Type B pancreatic cell (in vitro differentiated cells): ENCODE results near the gene WNT7B. TPM values are rescaled to one million over a fixed set of nuclear protein-coding genes. Genes with fewer than 3 reads are reported as not detected.
A peak's percentile ranks its signal among the peaks of the same experiment; 100 is the strongest.

Source experiments
- DNase-seq: peaks from one replicate; pipeline ENCODE4 v3.0.0; 2021; ENCODE audit warnings: mixed read lengths; ENCODE audit not compliant: unreplicated experiment; ENCODE audit errors: extremely low spot score
- H3K27ac Mint-ChIP-seq: 2 replicates; pipeline ENCODE4 v1.8.0; 2021; ENCODE audit warnings: mild to moderate bottlenecking, mixed read lengths
- H3K27me3 Mint-ChIP-seq: 2 replicates; pipeline ENCODE4 v1.8.0; 2021; ENCODE audit warnings: mixed read lengths
- H3K36me3 Mint-ChIP-seq: 2 replicates; pipeline ENCODE4 v1.8.0; 2021; ENCODE audit warnings: mixed read lengths
- H3K4me1 Mint-ChIP-seq: one replicate; pipeline ENCODE4 v1.8.0; 2021; ENCODE audit warnings: mixed read lengths; ENCODE audit not compliant: unreplicated experiment
- H3K4me3 Mint-ChIP-seq: 2 replicates; pipeline ENCODE4 v1.8.0; 2021; ENCODE audit warnings: mild to moderate bottlenecking, mixed read lengths
- H3K9me3 Mint-ChIP-seq: 2 replicates; pipeline ENCODE4 v1.8.0; 2021; ENCODE audit warnings: mixed read lengths
- long read RNA-seq: library from polyadenylated mRNA; unstranded; transcript quantifications from one replicate; pipeline ENCODE4 v2.0.0, GENCODE V29; 2020
- total RNA-seq: library from RNA; stranded (reverse); gene quantifications from 2 replicates; pipeline ENCODE4 v1.2.1, GENCODE V29; 2021; ENCODE audit warnings: low replicate concordance
- TF ChIP-seq, protein P1 (sequence below): fragments of 200-600 bp; sonication (generic); conservative IDR thresholded peaks from 2 replicates; pipeline ENCODE4 v1.5.0; 2021; ENCODE audit warnings: antibody characterized with exemption, mild to moderate bottlenecking

The WNT7B gene
- total RNA-seq: 14.8 and 16.4 TPM in 2 replicates
- long read RNA-seq: 0 reads

DNA sequence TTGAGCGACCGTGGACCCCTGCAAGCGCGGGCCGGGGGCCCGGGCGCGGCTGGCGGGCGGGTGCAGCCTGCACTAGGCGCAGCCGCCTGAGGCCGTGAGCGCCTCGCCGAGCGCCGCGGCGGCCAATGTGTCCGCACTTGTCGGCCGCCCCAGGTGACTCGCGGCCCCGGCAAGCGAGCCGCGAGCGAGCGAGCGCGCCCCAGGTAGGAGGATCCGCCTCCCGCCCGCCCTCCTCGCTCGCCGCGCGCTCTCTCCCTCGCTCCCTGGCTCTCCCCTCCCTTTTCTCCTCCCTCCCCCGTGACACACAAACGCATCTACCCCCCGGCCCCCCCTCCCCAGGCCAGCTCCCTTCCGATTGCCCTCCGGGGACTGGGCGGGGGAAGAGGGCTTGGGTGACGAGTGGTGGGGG, at the start of gene WNT7B:
Gene WNT7B (minus strand): TSS at position 160 of the 409 bp plus-strand sequence. CDS start 408 bp downstream, outside the sequence.
- Mint-ChIP-seq H3K9me3 (no peaks in the 10 kb centered on the region), H3K27ac (peak within 1 kb of the TSS; percentile 76), H3K4me1 (peaks cover 11% of the 10 kb centered on the region), H3K36me3 (no peaks in the 10 kb centered on the region), H3K4me3 (peak within 1 kb of the TSS; percentile 83), H3K27me3 (peaks cover 39% of the 10 kb centered on the region)
- TF ChIP-seq, protein P1, sequence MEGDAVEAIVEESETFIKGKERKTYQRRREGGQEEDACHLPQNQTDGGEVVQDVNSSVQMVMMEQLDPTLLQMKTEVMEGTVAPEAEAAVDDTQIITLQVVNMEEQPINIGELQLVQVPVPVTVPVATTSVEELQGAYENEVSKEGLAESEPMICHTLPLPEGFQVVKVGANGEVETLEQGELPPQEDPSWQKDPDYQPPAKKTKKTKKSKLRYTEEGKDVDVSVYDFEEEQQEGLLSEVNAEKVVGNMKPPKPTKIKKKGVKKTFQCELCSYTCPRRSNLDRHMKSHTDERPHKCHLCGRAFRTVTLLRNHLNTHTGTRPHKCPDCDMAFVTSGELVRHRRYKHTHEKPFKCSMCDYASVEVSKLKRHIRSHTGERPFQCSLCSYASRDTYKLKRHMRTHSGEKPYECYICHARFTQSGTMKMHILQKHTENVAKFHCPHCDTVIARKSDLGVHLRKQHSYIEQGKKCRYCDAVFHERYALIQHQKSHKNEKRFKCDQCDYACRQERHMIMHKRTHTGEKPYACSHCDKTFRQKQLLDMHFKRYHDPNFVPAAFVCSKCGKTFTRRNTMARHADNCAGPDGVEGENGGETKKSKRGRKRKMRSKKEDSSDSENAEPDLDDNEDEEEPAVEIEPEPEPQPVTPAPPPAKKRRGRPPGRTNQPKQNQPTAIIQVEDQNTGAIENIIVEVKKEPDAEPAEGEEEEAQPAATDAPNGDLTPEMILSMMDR: no peak
- no peak for DNase-seq

DNA sequence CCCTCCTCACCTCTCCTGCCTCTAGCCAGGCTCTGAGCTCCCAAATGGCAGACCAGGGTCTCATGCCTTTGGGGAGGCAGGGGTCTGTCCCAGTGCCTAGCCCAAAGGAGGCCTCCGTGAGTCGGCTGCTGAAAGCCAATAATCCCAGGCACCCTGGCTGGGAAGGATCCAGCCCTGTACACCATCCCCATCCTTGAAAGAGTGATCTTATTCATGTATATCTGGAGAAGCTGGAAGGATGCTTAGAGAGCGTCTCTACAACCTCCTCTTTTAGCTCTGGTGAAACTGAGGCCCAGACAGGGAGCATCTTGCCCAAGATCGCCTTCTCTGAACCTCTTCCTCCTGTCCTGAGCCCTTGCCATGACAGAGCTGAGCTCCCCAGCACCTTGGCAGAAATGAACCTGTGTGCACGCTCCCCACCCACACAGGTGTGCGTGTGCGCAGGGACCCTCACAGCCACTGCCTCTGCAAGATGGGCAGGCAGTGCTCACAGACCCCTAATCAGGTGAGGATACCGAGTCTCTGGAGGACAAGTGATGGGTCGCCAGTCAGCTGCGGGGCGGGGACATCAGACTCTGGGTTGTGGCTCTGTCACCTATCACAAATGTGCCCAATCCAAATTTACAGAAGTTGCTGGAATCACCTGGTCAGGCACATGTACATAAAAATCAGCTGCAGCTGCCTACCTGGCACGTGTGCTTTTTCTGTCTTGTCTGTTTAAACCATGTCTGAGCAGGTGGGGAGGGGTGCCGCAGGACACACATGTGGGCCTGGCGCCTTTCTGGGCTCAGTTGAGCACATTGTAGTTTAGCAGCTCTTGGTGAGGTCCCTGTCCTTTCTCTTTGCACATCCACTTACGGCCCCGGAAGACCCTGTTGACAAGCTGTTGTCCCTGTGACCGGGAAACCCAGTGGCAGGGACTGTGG, 49.3 kb upstream of the WNT7B start:
- peaks cover 53% of the 10 kb centered on the region for H3K27me3 Mint-ChIP-seq
- H3K4me1 Mint-ChIP-seq: peaks cover 6% of the 10 kb centered on the region
- no peaks in the 10 kb centered on the region for H3K9me3 Mint-ChIP-seq
- no peaks in the 10 kb centered on the region for H3K36me3 Mint-ChIP-seq
- no peak for DNase-seq
- peak overlapping the region; percentile 87 for H3K4me3 Mint-ChIP-seq
- TF ChIP-seq, protein P1: no peak
- peak overlapping the region; percentile 66 for H3K27ac Mint-ChIP-seq

DNA sequence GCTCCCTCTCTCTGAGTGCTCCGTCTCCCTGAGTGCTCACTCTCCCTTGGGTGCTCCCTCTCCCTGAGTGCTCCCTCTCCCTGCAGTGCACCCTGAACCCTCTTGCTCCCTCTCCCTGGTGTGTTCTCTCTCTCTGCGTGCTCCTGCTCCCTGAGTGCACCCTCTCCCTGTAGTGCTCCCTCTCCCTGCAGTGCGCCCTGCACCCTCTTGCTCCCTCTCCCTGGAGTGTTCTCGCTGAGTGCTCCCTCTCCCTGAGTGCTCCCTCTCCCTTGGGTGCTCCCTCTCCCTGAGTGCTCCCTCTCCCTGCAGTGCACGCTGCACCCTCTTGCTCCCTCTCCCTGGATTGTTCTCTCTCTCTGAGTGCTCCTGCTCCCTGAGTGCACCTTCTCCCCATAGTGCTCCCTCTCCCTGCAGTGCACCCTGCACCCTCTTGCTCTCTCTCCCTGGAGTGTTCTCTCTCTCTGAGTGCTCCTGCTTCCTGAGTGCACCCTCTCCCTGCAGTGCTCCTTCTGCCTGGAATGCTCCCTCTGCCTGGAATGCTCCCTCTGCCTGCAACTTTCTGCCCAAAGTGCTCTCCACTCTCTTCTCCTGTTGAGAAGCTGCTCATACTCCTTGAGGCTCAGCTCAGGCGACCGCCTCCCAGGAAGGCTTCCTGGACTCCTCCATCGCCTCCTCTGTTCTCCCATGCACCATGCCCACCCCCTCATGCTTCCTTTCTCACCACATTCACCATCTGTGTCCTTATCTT, 48.4 kb upstream of the WNT7B start:
- H3K27me3 Mint-ChIP-seq: peaks cover 56% of the 10 kb centered on the region
- TF ChIP-seq, protein P1: no peak
- H3K4me3 Mint-ChIP-seq: no peak overlapping the region
- no peaks in the 10 kb centered on the region for H3K9me3 Mint-ChIP-seq
- no peak for DNase-seq
- peaks cover 6% of the 10 kb centered on the region for H3K4me1 Mint-ChIP-seq
- H3K36me3 Mint-ChIP-seq: no peaks in the 10 kb centered on the region
- H3K27ac Mint-ChIP-seq: no peak overlapping the region

DNA sequence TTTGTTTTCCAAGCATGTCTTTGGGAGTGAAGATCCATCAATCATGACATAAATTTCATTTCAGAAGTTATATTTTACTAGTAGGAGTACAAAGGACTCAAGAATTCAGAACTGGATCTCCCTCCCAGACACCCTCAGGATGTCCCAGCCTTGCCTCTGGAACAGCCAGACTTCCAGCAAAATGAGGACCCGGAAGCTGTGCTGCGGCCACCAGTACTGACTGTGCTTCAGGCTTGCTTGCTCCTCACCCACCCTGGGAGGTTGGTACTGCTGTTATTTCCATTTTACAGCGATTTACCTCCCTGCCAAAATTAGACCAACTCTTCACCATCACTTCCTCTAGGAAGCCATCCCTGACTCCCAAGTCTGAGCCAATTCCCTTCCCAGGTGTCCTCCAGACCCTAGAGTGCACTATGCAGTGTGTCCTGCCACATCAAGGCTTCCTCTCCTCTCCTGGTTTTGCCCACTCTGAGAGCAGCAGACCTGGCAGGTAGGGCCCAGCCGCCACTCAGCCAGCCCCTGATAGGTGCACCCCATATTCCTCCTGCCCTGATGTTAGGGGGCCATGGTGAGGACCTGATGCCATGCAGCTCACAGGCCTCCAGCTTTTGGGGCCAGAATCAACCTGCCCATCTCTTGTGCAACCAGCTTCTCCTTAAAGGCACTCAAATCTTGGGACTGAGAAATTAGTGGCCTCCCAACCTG, 47.3 kb upstream of the WNT7B start:
- Mint-ChIP-seq H3K36me3 (no peaks in the 10 kb centered on the region), H3K4me3 (no peak overlapping the region), H3K27me3 (peaks cover 53% of the 10 kb centered on the region), H3K9me3 (no peaks in the 10 kb centered on the region), H3K4me1 (peaks cover 6% of the 10 kb centered on the region), H3K27ac (no peak overlapping the region)
- DNase-seq: no peak
- TF ChIP-seq, protein P1: no peak

DNA sequence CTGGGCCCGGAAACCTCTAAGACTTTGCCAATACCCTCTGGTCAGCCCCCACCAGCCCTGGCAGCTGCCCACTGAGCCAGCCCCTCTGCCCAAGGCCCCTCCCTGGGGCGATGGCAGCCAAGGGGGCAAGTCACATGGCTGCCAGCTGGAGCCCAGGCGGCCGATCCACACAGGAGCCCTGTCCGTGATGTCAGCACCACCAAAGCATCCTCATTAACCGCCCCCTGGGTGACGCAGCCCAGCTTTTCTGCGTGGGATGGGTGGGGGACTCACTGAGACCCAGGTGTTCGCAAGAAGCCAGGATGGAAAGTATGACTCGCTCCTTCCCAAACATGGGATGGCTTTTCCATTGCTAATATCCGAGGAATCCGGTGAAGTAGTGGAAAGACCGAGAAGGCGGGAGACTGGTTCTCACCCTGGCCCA, 46.6 kb upstream of the WNT7B start:
- Mint-ChIP-seq H3K9me3 (no peaks in the 10 kb centered on the region), H3K4me1 (peaks cover 6% of the 10 kb centered on the region), H3K27ac (no peak overlapping the region), H3K4me3 (no peak overlapping the region), H3K27me3 (peaks cover 53% of the 10 kb centered on the region), H3K36me3 (no peaks in the 10 kb centered on the region)
- DNase-seq: no peak
- TF ChIP-seq, protein P1: no peak
